H1 (cell line): Measurements from ENCODE around the gene PARP16. TPM values are rescaled to one million over a fixed set of nuclear protein-coding genes. Genes with fewer than 3 reads are reported as not detected.

Experiments
- CHD7 ChIP-seq: fragments of 300-600 bp; sonication (generic); IDR thresholded peaks from 2 replicates; pipeline ENCODE4 v1.7.1; 2012; ENCODE audit warnings: low read length, moderate library complexity, mild to moderate bottlenecking, inconsistent platforms; ENCODE audit not compliant: insufficient replicate concordance
- RAD21 ChIP-seq, 2 experiments: IDR thresholded peaks in 1 of 2; conservative IDR thresholded peaks in 1 of 2; 2 replicates each; pipeline ENCODE4 v1.6.1; 2011; ENCODE audit warnings: low read depth in 2 of 2, low read length in 2 of 2, improper control_type of control experiment in 1 of 2, inconsistent platforms in 1 of 2, mild to moderate bottlenecking in 1 of 2, moderate library complexity in 1 of 2
- SIN3A ChIP-seq, 2 experiments: IDR thresholded peaks in 1 of 2; conservative IDR thresholded peaks in 1 of 2; 2 replicates each; pipeline ENCODE4 v1.6.1; 2011 to 2012; ENCODE audit warnings: low read length in 2 of 2, improper control_type of control experiment in 1 of 2, low read depth in 1 of 2, mild to moderate bottlenecking in 1 of 2
- TAF7 ChIP-seq: optimal IDR thresholded peaks from 2 replicates; pipeline ENCODE3; 2011; ENCODE audit warnings: low read depth, mild to moderate bottlenecking, inconsistent platforms, low read length, moderate library complexity, borderline replicate concordance
- TEAD4 ChIP-seq: IDR thresholded peaks from 2 replicates; pipeline ENCODE4 v1.6.1; 2012; ENCODE audit warnings: low read depth, low read length, inconsistent platforms, mixed read lengths
- YY1 ChIP-seq: IDR thresholded peaks from 2 replicates; pipeline ENCODE4 v1.6.1; 2011; ENCODE audit warnings: low read depth, mild to moderate bottlenecking, low read length
- polyA plus RNA-seq, 7 experiments: library from polyadenylated mRNA; depleted of rRNA in 3 of 7; stranded (reverse) in 5 of 7; unstranded in 2 of 7; fragments of >200 nt in 5 of 7; fragments of 200-250 nt in 2 of 7; gene quantifications; 1 replicate in 5 of 7; 2 replicates in 1 of 7; 4 replicates in 1 of 7; pipeline versions ENCODE4 v1.2.1 to v1.2.3, GENCODE V29; 2011 to 2013; ENCODE audit warnings: missing spikeins in 2 of 7, mixed read lengths in 2 of 7
- total RNA-seq: library from RNA; stranded (reverse); fragmentation: NEBNext Ultra II Directional; extraction: Animal tissue kit (Norgen Biotek cat#: 25700); gene quantifications from 2 replicates; pipeline ENCODE4 v1.2.1, GENCODE V29; 2021
- TF ChIP-seq, protein P1 (sequence below): IDR thresholded peaks from 2 replicates; pipeline ENCODE4 v1.6.1; 2012; ENCODE audit warnings: inconsistent platforms

The PARP16 gene
- total and polyA plus RNA-seq, 2 of the 8 experiments (the other 6 are each of a cell fraction or from before 2014, with no cell fraction given), result 3.7 to 5.0 TPM

DNA sequence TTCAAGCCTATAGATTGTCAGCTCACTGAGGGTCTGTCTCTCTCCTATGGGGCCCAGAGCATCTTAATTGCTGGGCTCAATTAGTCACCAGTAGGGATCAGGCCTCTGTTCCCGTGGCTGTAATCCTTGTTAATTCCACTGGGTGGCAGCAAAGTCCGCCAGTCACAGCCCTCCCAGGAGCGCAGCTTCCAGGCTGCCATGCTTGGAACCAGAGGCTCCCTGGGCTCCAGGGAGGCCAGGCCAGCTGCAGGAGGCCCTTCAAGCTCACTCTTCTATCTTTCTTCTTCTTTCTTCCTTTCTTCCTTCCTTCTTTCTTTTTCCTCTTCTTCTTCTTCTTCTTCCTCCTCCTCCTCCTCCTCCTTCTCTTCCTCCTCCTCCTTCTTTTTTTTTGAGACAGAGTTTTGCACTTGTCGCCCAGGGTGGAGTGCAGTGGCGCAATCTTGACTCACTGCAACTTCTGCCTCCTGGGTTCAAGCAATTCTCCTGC, 32.2 kb upstream of the PARP16 start (continued):
- no peak for TF ChIP-seq CHD7
- peak; percentile 40 for TF ChIP-seq TAF7
- 0 out of 2 replicates have a peak, but pooled peaks have one; percentile 8 for TF ChIP-seq TEAD4
- peak; percentile 99 to 100 for TF ChIP-seq RAD21 (IDR thresholded peaks at IDR 0.05 in 1 of 2, conservative IDR thresholded peaks at IDR 0.05 in 1 of 2; ENCODE audit: low read depth in 2 of 2, low read length in 2 of 2)
- TF ChIP-seq SIN3A (conservative IDR thresholded peaks at IDR 0.05 in 1 of 2, IDR thresholded peaks at IDR 0.05 in 1 of 2; ENCODE audit: low read depth in 1 of 2, low read length in 2 of 2), result 0 out of 4 replicates have a peak, but pooled peaks of 1 of the 2 experiments have one; percentile 50
- TF ChIP-seq YY1, result peak; percentile 89
- TF ChIP-seq, protein P1, sequence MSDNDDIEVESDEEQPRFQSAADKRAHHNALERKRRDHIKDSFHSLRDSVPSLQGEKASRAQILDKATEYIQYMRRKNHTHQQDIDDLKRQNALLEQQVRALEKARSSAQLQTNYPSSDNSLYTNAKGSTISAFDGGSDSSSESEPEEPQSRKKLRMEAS, result peak; percentile 28; the same call in 1 of the 2 replicates
